RWPE1 (cell line): ENCODE measurements around the gene CCDC124.

Experiments used
- CTCF ChIA-PET: fragments of 350-600 bp; sonication (Branson Sonifier 250); formaldehyde crosslinking; extraction: SDS; loops from one replicate; lab custom pipeline; 2021; lab: Yijun Ruan, JAX
- POLR2A ChIA-PET: fragments of 400-600 bp; formaldehyde crosslinking; extraction: SDS; loops from one replicate; lab custom pipeline; 2020; ENCODE audit warnings: antibody characterized with exemption; ENCODE audit not compliant: low non-redundant PET; lab: Yijun Ruan, JAX
- DNase-seq: peaks from one replicate; pipeline ENCODE4 v3.0.0; 2012; ENCODE audit warnings: low spot score
- H3K27ac ChIP-seq: fragments of 450-650 bp; 2 replicates; pipeline ENCODE4 v1.5.1; 2017
- CTCF ChIP-seq: fragments of 450-650 bp; conservative IDR thresholded peaks from 2 replicates; pipeline ENCODE4 v1.5.1; 2017; ENCODE audit warnings: low read depth, mild to moderate bottlenecking

The CCDC124 gene

DNA sequence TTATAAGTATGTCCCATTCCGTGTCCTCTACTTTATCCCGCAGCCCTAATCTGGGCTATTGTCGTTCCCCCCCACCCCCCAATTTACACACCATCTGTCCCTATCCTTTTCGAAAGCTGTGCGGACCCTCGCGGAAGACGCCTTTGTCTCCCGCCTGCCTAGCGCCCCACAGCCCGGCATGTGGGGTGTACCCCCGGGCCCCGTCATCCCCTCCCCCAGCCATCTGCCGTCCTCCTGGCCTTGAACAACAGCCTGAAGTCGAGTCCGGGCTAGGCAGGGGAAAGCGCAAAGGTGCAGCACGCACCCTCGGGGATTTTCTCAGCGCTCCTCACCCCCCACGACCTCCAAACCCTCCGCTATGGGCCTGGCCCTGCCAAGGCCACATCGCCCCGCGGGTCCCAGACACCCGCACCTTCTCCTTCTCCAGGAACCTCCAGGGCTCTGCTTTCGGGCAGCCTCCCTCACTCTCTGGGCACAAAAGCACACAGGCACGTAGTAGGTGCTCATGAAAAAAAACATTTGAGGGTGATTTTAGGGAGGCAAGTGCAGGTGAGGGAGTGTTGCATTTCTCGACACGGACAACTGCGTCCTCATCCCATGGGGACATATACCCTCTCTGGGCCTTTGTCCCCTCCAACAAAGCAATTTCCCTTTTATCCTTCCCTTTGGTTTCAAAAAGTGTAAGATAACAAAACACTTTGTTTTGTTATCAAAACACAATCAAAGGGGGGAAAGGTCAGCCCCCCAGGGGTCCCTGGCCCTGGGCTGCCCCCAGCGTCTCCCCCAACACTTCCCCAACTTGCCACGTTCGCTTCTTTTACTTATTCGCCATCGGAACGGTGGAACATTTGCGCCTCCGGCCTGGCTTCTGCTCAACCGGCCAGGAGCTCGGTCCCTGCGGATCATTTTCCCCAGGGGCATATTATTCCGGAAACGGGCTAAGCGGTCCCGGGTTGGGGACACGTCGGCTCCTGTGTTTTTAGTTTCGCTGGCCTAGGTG is 16.4 kb downstream of the CCDC124 start:
- TF ChIP-seq CTCF: no peak
- H3K27ac ChIP-seq: no peak overlapping the region
- ChIA-PET CTCF (interaction anchor here (0.6 kb wide), 2 partner anchors 9 to 17 kb away, joined by 3 read pairs; no protein-coding TSS in a partner anchor), POLR2A (no interaction called here)
- no peak for DNase-seq

GRCh38 chr19:17949956-17950309 is 17.1 kb downstream of the CCDC124 start:
- DNase-seq: no peak
- TF ChIP-seq CTCF: no peak
- POLR2A ChIA-PET: no interaction called here
- no peak overlapping the region for H3K27ac ChIP-seq
- CTCF ChIA-PET: interaction anchor here (0.6 kb wide), 2 partner anchors 9 to 17 kb away, joined by 3 read pairs; partner anchors contain the start of gene CCDC124

GRCh38 chr19:17950310-17951156 is 17.7 kb downstream of the CCDC124 start:
- CTCF ChIA-PET: interaction anchor here (0.6 to 1.0 kb wide), 4 partner anchors 10 to 46 kb away, joined by 3 to 4 read pairs (median 3); partner anchors contain the start of gene CCDC124
- POLR2A ChIA-PET: no interaction called here
- DNase-seq: no peak
- no peak overlapping the region for H3K27ac ChIP-seq
- TF ChIP-seq CTCF: no peak

GRCh38 chr19:17951157-17951989 is 18.6 kb downstream of the CCDC124 start:
- no peak for TF ChIP-seq CTCF
- no peak for DNase-seq
- ChIA-PET POLR2A (interaction anchor here (0.5 kb wide), 1 partner anchor 481 kb away, joined by 3 read pairs; the partner anchor contains the start of gene SLC27A1), CTCF (interaction anchor here (0.6 to 1.0 kb wide), 4 partner anchors 10 to 1030 kb away, joined by 3 to 4 read pairs (median 3); no protein-coding TSS in a partner anchor)
- H3K27ac ChIP-seq: no peak overlapping the region

DNA sequence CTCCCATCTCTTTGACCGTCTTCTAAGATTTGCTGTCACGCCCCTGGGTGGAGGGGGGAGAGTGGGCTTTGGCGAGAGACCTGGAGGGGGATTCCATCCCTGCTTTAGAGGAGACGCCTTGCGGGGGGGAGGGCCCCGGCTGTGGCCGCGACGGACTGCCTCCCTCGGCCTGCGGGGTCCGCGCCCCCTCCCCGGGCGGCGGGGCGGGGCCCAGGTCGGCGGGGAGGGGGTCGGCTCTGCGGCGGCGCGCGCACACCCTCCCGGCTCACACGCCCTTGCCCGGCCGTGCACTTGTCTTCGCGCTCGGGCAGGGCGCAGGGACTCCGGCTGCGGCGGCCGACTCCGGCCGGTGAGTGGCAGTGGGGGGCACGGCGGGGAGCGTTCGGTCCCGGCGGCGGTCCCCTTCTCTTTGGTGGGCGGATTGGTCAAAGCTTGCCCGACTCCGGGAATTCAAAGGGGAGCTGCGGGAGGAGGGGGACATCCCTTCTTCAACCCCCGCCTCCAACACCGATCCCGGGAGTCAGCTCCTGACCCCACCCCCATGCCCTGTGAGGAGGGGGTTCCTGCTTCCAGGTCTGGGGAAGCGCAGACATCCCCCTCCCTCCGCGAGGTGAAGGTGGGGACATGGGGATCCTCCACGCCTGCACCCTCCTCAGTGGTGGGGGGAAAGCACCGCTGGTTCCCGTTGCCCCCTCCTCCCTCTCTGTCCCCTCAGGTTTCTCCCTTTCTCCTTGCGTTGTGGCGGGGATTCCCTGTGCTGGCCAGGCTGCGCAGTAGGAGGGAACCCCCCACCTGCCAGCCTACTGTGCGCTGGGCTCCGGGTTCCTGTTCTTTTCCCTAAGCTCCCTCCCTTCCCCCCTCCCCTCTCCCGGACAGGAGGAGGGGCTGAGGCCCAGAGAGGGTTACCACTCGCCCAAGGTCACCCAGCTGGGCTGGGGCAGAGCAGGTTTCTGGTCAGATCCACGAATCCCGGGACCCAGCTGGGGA is 19.5 kb downstream of the CCDC124 start:
- no peak for DNase-seq
- H3K27ac ChIP-seq: no peak overlapping the region
- POLR2A ChIA-PET: no interaction called here
- CTCF ChIA-PET: interaction anchor here (0.7 kb wide), 1 partner anchor 36 kb away, joined by 3 read pairs; no protein-coding TSS in a partner anchor
- TF ChIP-seq CTCF: no peak
